ENCODE measurements around the gene ANKUB1.

Gene ANKUB1

DNA sequence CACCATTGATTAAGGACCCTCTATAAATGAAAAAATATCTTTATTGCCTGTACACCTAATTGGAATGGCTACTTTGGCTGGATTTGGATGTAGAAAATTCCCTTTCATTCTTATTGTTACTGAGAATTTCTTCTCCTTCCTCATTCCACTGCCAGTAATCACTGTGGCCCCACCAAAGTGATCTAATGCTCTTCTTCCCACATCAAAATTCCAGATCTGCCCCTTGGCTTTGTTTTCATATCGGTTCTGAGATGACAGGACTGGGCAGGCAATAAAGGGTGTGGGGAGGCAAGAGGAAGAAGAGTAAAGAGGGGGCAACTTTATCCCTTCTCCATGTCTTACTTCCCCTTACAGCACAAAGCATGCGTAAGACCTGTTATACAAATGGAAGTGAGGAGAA, 2.1 kb downstream of the ANKUB1 start:
- Mint-ChIP-seq H3K27me3 (peaks cover 51% of the 10 kb centered on the region), H3K4me1 (ENCODE audit: low read depth) (no peaks in the 10 kb centered on the region), H3K4me3 (no peak overlapping the region), H3K9me3 (no peaks in the 10 kb centered on the region), H3K36me3 (ENCODE audit: low read depth) (no peaks in the 10 kb centered on the region), H3K27ac (no peak overlapping the region)
- DNase-seq, result no peak

- Mint-ChIP-seq H3K9me3 (no peaks in the 10 kb centered on the region), H3K4me3 (no peak overlapping the region), H3K27ac (no peak overlapping the region), H3K36me3 (ENCODE audit: low read depth) (no peaks in the 10 kb centered on the region), H3K4me1 (ENCODE audit: low read depth) (no peaks in the 10 kb centered on the region), H3K27me3 (peaks cover 24% of the 10 kb centered on the region)
- no peak for DNase-seq
Observed at GRCh38 chr3:149784064-149784704, 8.2 kb downstream of the ANKUB1 start.

GRCh38 chr3:149783576-149783975, 8.8 kb downstream of the ANKUB1 start:
- Mint-ChIP-seq H3K4me1 (ENCODE audit: low read depth) (no peaks in the 10 kb centered on the region), H3K9me3 (no peaks in the 10 kb centered on the region), H3K27ac (no peak overlapping the region), H3K4me3 (no peak overlapping the region), H3K27me3 (peaks cover 23% of the 10 kb centered on the region), H3K36me3 (ENCODE audit: low read depth) (no peaks in the 10 kb centered on the region)
- DNase-seq, result no peak

- Mint-ChIP-seq H3K36me3 (ENCODE audit: low read depth) (no peaks in the 10 kb centered on the region), H3K27me3 (peaks cover 9% of the 10 kb centered on the region), H3K9me3 (no peaks in the 10 kb centered on the region), H3K4me1 (ENCODE audit: low read depth) (no peaks in the 10 kb centered on the region), H3K4me3 (no peak overlapping the region), H3K27ac (no peak overlapping the region)
- DNase-seq, result no peak
Observed at GRCh38 chr3:149781741-149782140, 10.6 kb downstream of the ANKUB1 start.

DNA sequence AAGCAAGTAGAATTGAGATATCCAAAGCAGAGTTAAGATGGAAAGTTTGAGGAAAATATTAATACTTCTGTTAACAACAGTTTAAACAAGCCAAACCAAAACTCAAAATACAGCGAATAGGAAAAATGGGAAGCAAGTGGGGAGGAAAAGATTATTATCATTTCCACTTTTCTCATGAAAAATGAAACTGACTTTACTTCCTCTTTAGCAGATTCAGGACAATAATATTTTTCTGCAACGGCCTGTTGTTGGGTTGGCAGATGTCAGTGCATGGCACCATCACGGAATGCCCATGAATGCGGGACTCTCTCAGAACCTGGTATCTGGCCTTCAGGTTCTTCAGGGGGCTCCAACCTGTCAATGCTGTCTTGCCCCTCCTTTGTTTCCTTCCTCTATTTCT, 11.1 kb downstream of the ANKUB1 start:
- no peaks in the 10 kb centered on the region for H3K9me3 Mint-ChIP-seq
- H3K27me3 Mint-ChIP-seq, result peaks cover 4% of the 10 kb centered on the region
- H3K36me3 Mint-ChIP-seq (ENCODE audit: low read depth), result no peaks in the 10 kb centered on the region

GRCh38 chr3:149777414-149778214, 14.7 kb downstream of the ANKUB1 start:
- Mint-ChIP-seq H3K4me1 (ENCODE audit: low read depth) (no peaks in the 10 kb centered on the region), H3K4me3 (no peak overlapping the region), H3K27me3 (no peaks in the 10 kb centered on the region), H3K9me3 (no peaks in the 10 kb centered on the region), H3K36me3 (ENCODE audit: low read depth) (no peaks in the 10 kb centered on the region), H3K27ac (no peak overlapping the region)
- DNase-seq, result no peak

More for the DNA sequence above, 11.1 kb downstream of the ANKUB1 start:
- Mint-ChIP-seq H3K4me3 (no peak overlapping the region), H3K4me1 (ENCODE audit: low read depth) (no peaks in the 10 kb centered on the region), H3K27ac (no peak overlapping the region)
- no peak for DNase-seq

DNA sequence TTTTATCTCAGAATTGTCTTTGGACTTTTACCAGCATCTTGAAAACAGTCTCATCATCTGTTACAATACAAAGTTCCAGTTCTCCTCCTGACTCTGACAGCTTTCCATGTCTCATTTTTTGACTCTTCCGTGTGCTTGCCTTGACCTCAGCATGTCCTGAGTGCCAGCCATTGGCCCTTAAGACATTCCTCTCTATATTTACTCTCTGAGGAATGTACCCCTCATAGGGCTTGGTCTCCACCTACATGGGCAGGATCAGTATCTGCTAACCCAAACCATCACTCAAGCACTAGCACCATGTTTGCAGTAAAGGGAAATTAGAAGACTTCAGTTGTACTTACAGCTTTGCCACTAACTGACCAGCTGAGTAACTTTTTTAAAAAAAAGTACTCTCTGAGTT, 16.2 kb downstream of the ANKUB1 start:
- no peak overlapping the region for H3K27ac Mint-ChIP-seq
- H3K36me3 Mint-ChIP-seq (ENCODE audit: low read depth), result no peaks in the 10 kb centered on the region
- DNase-seq, result no peak
- H3K4me3 Mint-ChIP-seq, result no peak overlapping the region
- peaks cover 5% of the 10 kb centered on the region for H3K27me3 Mint-ChIP-seq
- H3K4me1 Mint-ChIP-seq (ENCODE audit: low read depth), result no peaks in the 10 kb centered on the region
- no peaks in the 10 kb centered on the region for H3K9me3 Mint-ChIP-seq

- peaks cover 10% of the 10 kb centered on the region for H3K27me3 Mint-ChIP-seq
- no peak for DNase-seq
- H3K4me3 Mint-ChIP-seq, result no peak overlapping the region
- no peaks in the 10 kb centered on the region for H3K36me3 Mint-ChIP-seq (ENCODE audit: low read depth)
- no peak overlapping the region for H3K27ac Mint-ChIP-seq
- H3K4me1 Mint-ChIP-seq (ENCODE audit: low read depth), result no peaks in the 10 kb centered on the region
- H3K9me3 Mint-ChIP-seq, result no peaks in the 10 kb centered on the region
Observed at GRCh38 chr3:149772861-149773260, 19.5 kb downstream of the ANKUB1 start.

GRCh38 chr3:149771652-149772271, 20.6 kb downstream of the ANKUB1 start:
- H3K27ac Mint-ChIP-seq, result no peak overlapping the region
- no peaks in the 10 kb centered on the region for H3K9me3 Mint-ChIP-seq
- no peaks in the 10 kb centered on the region for H3K4me1 Mint-ChIP-seq (ENCODE audit: low read depth)
- no peaks in the 10 kb centered on the region for H3K36me3 Mint-ChIP-seq (ENCODE audit: low read depth)
- peak; percentile 33 for DNase-seq
- H3K27me3 Mint-ChIP-seq, result peaks cover 17% of the 10 kb centered on the region
- H3K4me3 Mint-ChIP-seq, result no peak overlapping the region

DNA sequence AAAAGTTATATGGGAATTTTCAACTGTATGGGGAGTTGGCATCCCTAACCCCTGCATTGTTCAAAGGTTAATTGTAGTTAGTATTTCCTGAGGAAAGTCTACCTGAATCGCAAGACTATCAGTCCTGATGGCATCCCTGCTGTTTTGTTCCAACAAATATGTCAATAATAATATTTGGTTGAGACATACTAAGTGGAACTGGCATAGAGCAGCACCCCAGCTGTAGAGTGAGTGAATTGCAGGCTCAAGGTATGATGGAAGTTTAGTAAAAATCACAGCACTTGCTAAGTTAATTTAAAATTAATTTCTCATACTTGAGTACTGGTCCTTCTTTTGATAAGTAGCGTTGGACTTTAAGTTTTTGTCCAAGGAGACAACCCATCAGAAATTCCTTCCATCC, 22.1 kb downstream of the ANKUB1 start:
- DNase-seq, result no peak
- no peaks in the 10 kb centered on the region for H3K36me3 Mint-ChIP-seq (ENCODE audit: low read depth)
- no peaks in the 10 kb centered on the region for H3K4me1 Mint-ChIP-seq (ENCODE audit: low read depth)
- no peaks in the 10 kb centered on the region for H3K9me3 Mint-ChIP-seq
- H3K4me3 Mint-ChIP-seq, result no peak overlapping the region
- H3K27me3 Mint-ChIP-seq, result peaks cover 30% of the 10 kb centered on the region
- H3K27ac Mint-ChIP-seq, result no peak overlapping the region

- no peaks in the 10 kb centered on the region for H3K36me3 Mint-ChIP-seq (ENCODE audit: low read depth)
- no peak overlapping the region for H3K4me3 Mint-ChIP-seq
- H3K9me3 Mint-ChIP-seq, result no peaks in the 10 kb centered on the region
- no peak for DNase-seq
- H3K4me1 Mint-ChIP-seq (ENCODE audit: low read depth), result no peaks in the 10 kb centered on the region
- peaks cover 38% of the 10 kb centered on the region for H3K27me3 Mint-ChIP-seq
- no peak overlapping the region for H3K27ac Mint-ChIP-seq
Observed at GRCh38 chr3:149768704-149769103, 23.6 kb downstream of the ANKUB1 start.

DNA sequence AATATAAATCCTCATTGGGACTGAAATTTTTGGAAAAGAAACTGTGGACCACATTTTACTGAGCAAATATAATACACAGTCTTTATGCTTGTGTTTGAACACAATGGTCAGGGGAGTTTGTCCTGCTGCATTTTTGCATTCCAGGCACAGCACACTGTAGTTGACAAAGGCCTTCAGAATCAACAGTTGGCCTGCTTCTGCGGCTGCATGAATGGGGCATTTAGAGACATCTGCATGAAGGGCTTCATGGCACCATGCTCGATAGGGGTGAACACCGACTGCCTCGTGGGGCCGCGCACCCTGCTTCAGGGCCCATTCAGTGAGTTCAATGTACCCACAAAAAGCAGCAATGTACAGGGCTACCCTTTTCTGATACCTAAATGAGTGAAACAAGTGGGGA, 24.6 kb downstream of the ANKUB1 start:
- DNase-seq, result no peak
- Mint-ChIP-seq H3K36me3 (ENCODE audit: low read depth) (no peaks in the 10 kb centered on the region), H3K27me3 (peaks cover 38% of the 10 kb centered on the region), H3K4me1 (ENCODE audit: low read depth) (no peaks in the 10 kb centered on the region), H3K27ac (no peak overlapping the region), H3K4me3 (no peak overlapping the region), H3K9me3 (no peaks in the 10 kb centered on the region)

DNA sequence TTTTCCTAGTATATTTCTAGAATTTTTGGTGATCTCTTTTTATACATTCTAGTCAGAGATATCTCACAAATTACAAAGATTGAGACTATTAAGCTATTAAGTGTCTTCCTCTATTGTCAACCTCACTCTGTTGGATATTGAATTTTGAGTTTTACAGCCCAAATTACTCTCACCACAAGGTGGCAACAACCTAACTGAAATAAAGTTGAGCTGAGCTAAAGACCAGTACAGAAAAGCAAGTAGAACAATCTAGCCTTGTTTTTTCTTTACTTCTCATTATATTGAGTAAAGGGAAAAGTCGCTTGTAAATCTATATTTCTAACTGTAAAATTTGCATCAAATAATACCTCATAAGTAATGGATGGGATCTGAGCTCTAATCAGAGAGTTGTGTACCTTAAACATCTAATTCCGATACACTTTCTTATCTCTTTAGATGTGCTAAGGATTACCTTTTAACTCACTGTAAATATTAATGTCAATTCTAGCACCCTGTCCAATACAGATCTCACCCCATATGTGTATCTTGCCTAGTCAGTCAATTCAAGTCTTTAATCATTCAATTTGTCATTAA, 26.5 kb downstream of the ANKUB1 start:
- no peaks in the 10 kb centered on the region for H3K9me3 Mint-ChIP-seq
- no peak overlapping the region for H3K27ac Mint-ChIP-seq
- H3K4me3 Mint-ChIP-seq, result no peak overlapping the region
- no peaks in the 10 kb centered on the region for H3K36me3 Mint-ChIP-seq (ENCODE audit: low read depth)
- peaks cover 32% of the 10 kb centered on the region for H3K27me3 Mint-ChIP-seq
- no peak for DNase-seq
- no peaks in the 10 kb centered on the region for H3K4me1 Mint-ChIP-seq (ENCODE audit: low read depth)

DNA sequence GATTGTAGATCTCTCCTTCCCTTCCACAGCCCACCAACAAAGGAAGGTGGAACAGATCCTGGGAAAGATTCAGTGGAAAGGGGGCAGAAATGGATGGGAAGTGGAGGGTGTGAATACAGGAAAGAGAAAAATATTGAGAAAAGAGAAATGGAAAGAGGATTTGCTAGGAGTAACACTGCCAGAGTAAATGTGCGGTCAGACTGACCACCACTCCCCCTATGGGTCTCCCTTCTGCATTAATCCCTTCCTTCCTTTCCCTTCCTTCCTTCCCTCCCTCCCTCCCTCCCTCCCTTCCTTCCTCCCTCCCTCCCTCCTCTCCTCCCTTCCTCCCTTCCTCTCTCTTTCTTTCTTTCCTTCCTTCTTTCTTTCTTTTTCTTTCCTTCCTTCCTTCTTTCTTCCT, 28.1 kb downstream of the ANKUB1 start:
- Mint-ChIP-seq H3K4me1 (ENCODE audit: low read depth) (no peaks in the 10 kb centered on the region), H3K9me3 (no peaks in the 10 kb centered on the region), H3K27ac (no peak overlapping the region), H3K4me3 (no peak overlapping the region), H3K27me3 (peaks cover 38% of the 10 kb centered on the region), H3K36me3 (ENCODE audit: low read depth) (no peaks in the 10 kb centered on the region)
- no peak for DNase-seq
